ENCODE measurements around the gene ADCY9.

GRCh38 chr16:4070936-4071335 is 45.3 kb downstream of the ADCY9 start:
- TF ChIP-seq POLR2AphosphoS5 (IDR thresholded peaks at IDR 0.05; ENCODE audit: low read depth, low read length) (no peak), POLR2A (IDR thresholded peaks at IDR 0.05; ENCODE audit: low read depth, low read length) (no peak), POU2F2 (IDR thresholded peaks at IDR 0.05; ENCODE audit: low read depth, low read length) (no peak), PAX5 (IDR thresholded peaks at IDR 0.05; ENCODE audit: insufficient read depth, low read length, severe bottlenecking) (no peak)

Measured in GM12891 (cell line).